GM10266 (cell line): ENCODE measurements around the gene NIT2.
"Not testable (repeated sequence)": the region's sequence is repeated elsewhere in the genome, so short reads cannot be mapped to it uniquely, and the experiment has no call there.

ENCODE experiments used
- DNase-seq: peaks from one replicate; pipeline ENCODE4 v3.0.0; 2012; ENCODE audit errors: extremely low spot score
- TF ChIP-seq, protein P1 (sequence below): IDR thresholded peaks from 2 replicates; pipeline ENCODE4 v1.5.1; 2012; ENCODE audit warnings: mild to moderate bottlenecking, low read depth; ENCODE audit not compliant: control insufficient read depth, insufficient read depth; ENCODE audit errors: missing control alignments

NIT2 gene

DNA sequence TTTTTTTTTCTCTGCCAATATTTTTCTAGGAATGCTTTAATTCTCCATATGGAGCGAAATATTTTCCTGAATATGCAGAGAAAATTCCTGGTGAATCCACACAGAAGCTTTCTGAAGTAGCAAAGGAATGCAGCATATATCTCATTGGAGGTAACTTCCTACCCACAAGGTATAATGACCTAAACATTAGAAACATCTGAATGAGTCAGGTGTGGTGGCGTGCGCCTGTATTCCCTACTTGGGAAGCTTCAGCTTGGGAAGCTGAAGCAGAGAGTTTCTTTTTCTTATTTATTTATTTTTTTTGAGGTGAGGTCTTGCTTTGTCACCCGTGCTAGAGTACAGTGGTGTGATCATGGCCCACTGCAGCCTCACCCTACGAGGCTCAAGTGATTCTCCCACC, 5.2 kb downstream of the NIT2 start:
- no peak for DNase-seq

DNA sequence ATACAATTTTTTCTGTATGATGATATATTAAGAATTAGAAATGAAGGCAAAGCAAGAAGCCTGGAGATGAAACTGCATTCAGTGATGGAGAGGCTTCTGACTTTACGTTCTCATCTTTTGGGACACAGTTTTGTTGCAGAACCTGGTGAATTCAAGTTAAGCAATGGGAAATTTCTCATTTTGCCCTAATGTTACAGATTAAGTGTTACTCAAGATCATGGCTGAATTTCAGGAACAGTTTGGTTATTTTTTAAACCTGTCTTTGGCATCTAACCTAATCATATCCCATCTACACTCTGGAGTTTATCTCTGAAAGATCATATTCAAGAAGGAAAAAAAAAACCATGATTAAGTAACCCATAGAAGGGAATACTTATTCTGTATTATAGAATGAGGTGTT, 6.0 kb downstream of the NIT2 start:
- TF ChIP-seq, protein P1, sequence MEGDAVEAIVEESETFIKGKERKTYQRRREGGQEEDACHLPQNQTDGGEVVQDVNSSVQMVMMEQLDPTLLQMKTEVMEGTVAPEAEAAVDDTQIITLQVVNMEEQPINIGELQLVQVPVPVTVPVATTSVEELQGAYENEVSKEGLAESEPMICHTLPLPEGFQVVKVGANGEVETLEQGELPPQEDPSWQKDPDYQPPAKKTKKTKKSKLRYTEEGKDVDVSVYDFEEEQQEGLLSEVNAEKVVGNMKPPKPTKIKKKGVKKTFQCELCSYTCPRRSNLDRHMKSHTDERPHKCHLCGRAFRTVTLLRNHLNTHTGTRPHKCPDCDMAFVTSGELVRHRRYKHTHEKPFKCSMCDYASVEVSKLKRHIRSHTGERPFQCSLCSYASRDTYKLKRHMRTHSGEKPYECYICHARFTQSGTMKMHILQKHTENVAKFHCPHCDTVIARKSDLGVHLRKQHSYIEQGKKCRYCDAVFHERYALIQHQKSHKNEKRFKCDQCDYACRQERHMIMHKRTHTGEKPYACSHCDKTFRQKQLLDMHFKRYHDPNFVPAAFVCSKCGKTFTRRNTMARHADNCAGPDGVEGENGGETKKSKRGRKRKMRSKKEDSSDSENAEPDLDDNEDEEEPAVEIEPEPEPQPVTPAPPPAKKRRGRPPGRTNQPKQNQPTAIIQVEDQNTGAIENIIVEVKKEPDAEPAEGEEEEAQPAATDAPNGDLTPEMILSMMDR: no peak
- no peak for DNase-seq

More for the DNA sequence above, 5.2 kb downstream of the NIT2 start:
- TF ChIP-seq, protein P1: no peak

DNA sequence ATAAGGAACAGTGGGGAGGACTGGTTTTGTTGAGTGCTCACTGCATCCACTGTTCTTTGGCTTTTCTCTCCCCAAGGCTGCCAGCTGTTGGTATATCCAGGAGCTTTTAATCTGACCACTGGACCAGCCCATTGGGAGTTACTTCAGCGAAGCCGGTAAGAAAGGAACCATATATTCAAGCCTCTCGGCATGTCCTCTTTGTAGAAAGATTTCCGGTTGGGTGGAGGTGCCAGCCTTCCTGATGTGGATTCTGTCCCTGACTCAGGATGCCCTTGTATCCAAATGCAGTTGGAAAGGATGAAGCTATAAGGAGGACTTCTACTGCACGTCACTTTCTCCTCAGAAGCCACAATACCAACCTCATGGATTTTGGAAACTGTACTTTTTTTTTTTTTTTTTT, 14.2 kb downstream of the NIT2 start:
- DNase-seq: no peak
- TF ChIP-seq, protein P1: no peak

DNA sequence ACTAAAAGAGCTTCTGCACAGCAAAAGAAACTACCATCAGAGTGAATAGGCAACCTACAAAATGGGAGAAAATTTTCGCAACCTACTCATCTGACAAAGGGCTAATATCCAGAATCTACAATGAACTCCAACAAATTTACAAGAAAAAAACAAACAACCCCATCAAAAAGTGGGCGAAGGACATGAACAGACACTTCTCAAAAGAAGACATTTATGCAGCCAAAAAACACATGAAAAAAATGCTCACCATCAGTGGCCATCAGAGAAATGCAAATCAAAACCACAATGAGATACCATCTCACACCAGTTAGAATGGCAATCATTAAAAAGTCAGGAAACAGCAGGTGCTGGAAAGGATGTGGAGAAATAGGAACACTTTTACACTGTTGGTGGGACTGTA, 17.2 kb downstream of the NIT2 start:
- DNase-seq: not testable (repeated sequence)

DNA sequence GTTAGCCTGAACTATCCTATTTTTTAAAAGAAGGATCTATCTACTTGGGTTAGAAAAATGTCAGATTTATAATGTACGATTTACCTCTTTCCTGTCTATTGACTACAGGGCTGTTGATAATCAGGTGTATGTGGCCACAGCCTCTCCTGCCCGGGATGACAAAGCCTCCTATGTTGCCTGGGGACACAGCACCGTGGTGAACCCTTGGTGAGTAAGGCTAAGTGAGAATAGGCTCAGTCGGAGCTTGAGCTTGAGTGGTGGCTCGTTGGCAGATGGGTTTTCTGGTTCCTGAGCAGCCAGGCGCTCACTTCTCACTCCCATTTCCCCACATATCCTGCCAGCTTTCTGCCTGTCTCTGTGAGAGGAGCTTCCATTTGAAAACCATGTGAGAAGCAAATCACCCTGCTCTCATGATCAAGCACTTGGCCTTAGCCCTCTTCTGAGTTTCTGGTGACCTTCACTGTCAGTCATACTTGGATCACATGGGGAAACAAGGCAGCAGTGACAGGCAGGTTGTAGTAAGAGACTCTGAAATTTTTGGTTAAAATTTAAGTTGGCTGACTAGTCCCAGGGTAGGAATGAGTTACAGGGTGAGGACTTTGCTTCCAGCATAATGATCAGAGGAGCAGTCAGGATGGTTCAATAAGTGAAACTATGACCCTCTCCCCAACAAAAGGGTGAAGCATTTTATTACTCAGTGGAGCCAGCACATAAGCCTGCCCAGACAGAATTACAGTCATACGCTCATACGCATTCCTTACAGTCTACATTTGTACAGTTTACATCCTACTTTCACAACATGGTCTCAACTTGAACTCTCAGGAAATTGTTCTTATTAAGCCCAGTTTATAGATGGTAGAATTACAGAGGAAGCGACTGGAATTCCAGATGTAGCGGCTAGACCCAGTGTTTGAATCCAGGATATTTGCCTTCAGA, 18.0 kb downstream of the NIT2 start:
- no peak for DNase-seq

DNA sequence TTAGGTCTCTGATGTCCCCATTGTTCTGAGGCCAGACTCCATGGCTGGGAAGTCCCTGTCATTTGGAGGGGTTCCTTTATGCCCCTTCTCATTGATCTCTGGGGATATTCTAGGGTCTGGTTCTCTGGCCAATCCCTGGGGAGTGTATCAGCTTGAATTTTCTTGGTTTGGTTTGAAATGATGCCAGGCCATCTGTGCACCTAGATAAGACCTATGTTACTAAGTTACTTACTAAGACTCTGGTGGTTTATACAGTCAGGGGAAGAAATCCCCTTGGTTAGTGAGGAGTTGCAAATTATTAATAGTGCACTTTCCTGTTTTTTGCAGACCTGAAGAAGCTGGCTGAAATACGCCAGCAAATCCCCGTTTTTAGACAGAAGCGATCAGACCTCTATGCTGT, 20.3 kb downstream of the NIT2 start:
- TF ChIP-seq, protein P1: no peak
- no peak for DNase-seq

More for the DNA sequence above, 18.0 kb downstream of the NIT2 start:
- TF ChIP-seq, protein P1: no peak

DNA sequence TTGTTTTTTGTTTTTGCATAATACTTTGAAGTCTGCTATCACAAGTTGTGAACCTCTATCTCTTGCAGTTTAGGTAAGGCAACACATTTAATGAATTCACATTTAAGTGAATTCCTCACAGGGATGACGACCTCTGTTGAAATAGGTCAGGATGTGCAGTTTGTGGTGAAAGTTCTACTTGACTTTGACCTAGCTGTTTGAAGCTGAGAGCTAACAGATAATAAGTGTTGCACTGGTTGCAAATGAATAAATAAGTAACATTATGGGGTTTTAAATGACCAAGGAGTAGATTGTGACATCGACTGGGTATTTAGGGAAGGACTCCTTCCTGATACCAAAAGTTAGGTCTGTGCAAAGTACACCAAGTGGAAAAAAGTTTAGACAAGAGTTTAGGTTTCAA, 23.9 kb downstream of the NIT2 start:
- TF ChIP-seq, protein P1: no peak
- DNase-seq: no peak
